GM10266 (cell line): Measurements from ENCODE around the gene PYGO2.

Experiments used
- DNase-seq: peaks from one replicate; pipeline ENCODE4 v3.0.0; 2012; ENCODE audit errors: extremely low spot score
- TF ChIP-seq, protein P1 (sequence below): IDR thresholded peaks from 2 replicates; pipeline ENCODE4 v1.5.1; 2012; ENCODE audit warnings: mild to moderate bottlenecking, low read depth; ENCODE audit not compliant: control insufficient read depth, insufficient read depth; ENCODE audit errors: missing control alignments

The PYGO2 gene

GRCh38 chr1:154956544-154956941 lies 5.0 kb downstream of the PYGO2 start:
- no peak for DNase-seq
- TF ChIP-seq, protein P1, sequence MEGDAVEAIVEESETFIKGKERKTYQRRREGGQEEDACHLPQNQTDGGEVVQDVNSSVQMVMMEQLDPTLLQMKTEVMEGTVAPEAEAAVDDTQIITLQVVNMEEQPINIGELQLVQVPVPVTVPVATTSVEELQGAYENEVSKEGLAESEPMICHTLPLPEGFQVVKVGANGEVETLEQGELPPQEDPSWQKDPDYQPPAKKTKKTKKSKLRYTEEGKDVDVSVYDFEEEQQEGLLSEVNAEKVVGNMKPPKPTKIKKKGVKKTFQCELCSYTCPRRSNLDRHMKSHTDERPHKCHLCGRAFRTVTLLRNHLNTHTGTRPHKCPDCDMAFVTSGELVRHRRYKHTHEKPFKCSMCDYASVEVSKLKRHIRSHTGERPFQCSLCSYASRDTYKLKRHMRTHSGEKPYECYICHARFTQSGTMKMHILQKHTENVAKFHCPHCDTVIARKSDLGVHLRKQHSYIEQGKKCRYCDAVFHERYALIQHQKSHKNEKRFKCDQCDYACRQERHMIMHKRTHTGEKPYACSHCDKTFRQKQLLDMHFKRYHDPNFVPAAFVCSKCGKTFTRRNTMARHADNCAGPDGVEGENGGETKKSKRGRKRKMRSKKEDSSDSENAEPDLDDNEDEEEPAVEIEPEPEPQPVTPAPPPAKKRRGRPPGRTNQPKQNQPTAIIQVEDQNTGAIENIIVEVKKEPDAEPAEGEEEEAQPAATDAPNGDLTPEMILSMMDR = no peak

GRCh38 chr1:154955718-154956543 lies 5.7 kb downstream of the PYGO2 start, which contains the start of gene PBXIP1:
TSS of gene PBXIP1 (minus strand) at chr1:154956099. CDS start at chr1:154953721, 2,378 bp downstream.
- DNase-seq = peak; percentile 93
- TF ChIP-seq, protein P1 = peak; percentile 19

- TF ChIP-seq, protein P1 = no peak
- DNase-seq = peak; percentile 80
These were observed 6.4 kb downstream of the PYGO2 start for GRCh38 chr1:154955039-154955717.

DNA sequence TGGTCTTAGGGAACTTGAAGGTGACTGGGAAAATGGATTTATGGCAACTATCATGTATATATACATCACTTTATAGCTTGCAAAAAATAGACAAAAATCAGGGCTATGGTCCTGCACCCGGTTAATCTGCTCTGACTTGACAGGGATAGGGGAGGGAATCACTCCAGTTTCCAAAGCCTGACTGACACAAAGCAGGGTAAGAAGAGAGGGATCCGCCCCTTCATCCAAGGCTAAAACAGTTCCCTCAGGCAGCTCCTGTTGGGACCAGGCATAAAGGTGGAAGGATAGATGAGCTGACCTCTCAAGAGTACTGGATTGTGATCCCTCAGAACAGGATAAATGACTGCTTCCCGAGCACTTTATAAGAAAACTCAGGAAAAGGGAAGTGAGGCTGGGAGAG lies 7.0 kb downstream of the PYGO2 start:
- TF ChIP-seq, protein P1 = no peak

GRCh38 chr1:154953611-154954038 lies 8.0 kb downstream of the PYGO2 start:
- TF ChIP-seq, protein P1 = no peak
- no peak for DNase-seq

More for the DNA sequence above, 7.0 kb downstream of the PYGO2 start:
- no peak for DNase-seq

GRCh38 chr1:154952664-154953063 lies 8.9 kb downstream of the PYGO2 start:
- no peak for DNase-seq
- TF ChIP-seq, protein P1 = no peak

- DNase-seq = no peak
- TF ChIP-seq, protein P1 = no peak
These were observed 9.5 kb downstream of the PYGO2 start for GRCh38 chr1:154951901-154952657.
